Neuronal stem cell (in vitro differentiated cells): Measurements from ENCODE around the gene FAM161B.
"Not testable (repeated sequence)": the region's sequence is repeated elsewhere in the genome, so short reads cannot be mapped to it uniquely, and the experiment has no call there.

Experiments
- DNase-seq: peaks from one replicate; pipeline ENCODE4 v3.0.0-alpha.2; 2013; ENCODE audit warnings: low spot score
- H2AFZ ChIP-seq: one replicate; pipeline ENCODE4 v1.6.1; 2013; ENCODE audit warnings: mild to moderate bottlenecking, low read length, inconsistent platforms
- H2AK5ac ChIP-seq: 2 replicates; pipeline ENCODE4 v1.6.1; 2013; ENCODE audit warnings: low read depth, mild to moderate bottlenecking, inconsistent platforms, low read length, moderate library complexity, mixed read lengths
- H2BK120ac ChIP-seq: 2 replicates; pipeline ENCODE4 v1.6.1; 2013; ENCODE audit warnings: low read depth, mild to moderate bottlenecking, inconsistent platforms, low read length, moderate library complexity, mixed read lengths
- H2BK12ac ChIP-seq: one replicate; pipeline ENCODE4 v1.6.1; 2013; ENCODE audit warnings: low read length, inconsistent platforms
- H2BK15ac ChIP-seq: 2 replicates; pipeline ENCODE4 v1.6.1; 2013; ENCODE audit warnings: mild to moderate bottlenecking, low read length, inconsistent platforms, mixed read lengths
- H2BK5ac ChIP-seq: one replicate; pipeline ENCODE4 v1.6.1; 2013; ENCODE audit warnings: inconsistent platforms, mild to moderate bottlenecking, low read length, moderate library complexity
- H3K14ac ChIP-seq: one replicate; pipeline ENCODE4 v1.6.1; 2013; ENCODE audit warnings: low read length, inconsistent platforms
- H3K18ac ChIP-seq: 2 replicates; pipeline ENCODE4 v1.6.1; 2013; ENCODE audit warnings: low read length, inconsistent platforms
- H3K23ac ChIP-seq: 2 replicates; pipeline ENCODE4 v1.6.1; 2013; ENCODE audit warnings: low read depth, mild to moderate bottlenecking, mixed read lengths, low read length, inconsistent platforms; ENCODE audit not compliant: poor library complexity
- H3K27ac ChIP-seq: replicated peaks from 3 replicates; pipeline ENCODE4 v1.5.1; 2013; ENCODE audit warnings: low read length, inconsistent platforms
- H3K27me3 ChIP-seq, 3 experiments: 2 replicates each; pipeline ENCODE4 v1.6.1; 2013; ENCODE audit warnings: low read length in 3 of 3, mild to moderate bottlenecking in 2 of 3, inconsistent platforms in 1 of 3, low read depth in 1 of 3, mixed read lengths in 1 of 3, moderate library complexity in 1 of 3; ENCODE audit not compliant: control insufficient read depth in 3 of 3, insufficient read depth in 3 of 3
- H3K36me3 ChIP-seq, 2 donors: replicated peaks in 1 of 2; 2 replicates each; pipeline ENCODE4 v1.6.1; 2013; ENCODE audit warnings: low read length in 2 of 2; ENCODE audit not compliant: control insufficient read depth in 2 of 2, insufficient read depth in 2 of 2
- H3K4ac ChIP-seq: 2 replicates; pipeline ENCODE4 v1.6.1; 2013; ENCODE audit warnings: inconsistent platforms, mild to moderate bottlenecking, low read length, moderate library complexity
- H3K4me1 ChIP-seq, 2 donors: 1 replicate in 1 of 2; 2 replicates in 1 of 2; pipeline ENCODE4 v1.6.1; 2013; ENCODE audit warnings: low read length in 2 of 2, low read depth in 1 of 2; ENCODE audit not compliant: control insufficient read depth in 2 of 2, insufficient read depth in 1 of 2
- H3K4me2 ChIP-seq: one replicate; pipeline ENCODE4 v1.6.1; 2013; ENCODE audit warnings: mild to moderate bottlenecking, low read length, inconsistent platforms; ENCODE audit not compliant: insufficient read depth, poor library complexity, severe bottlenecking
- H3K4me3 ChIP-seq, 2 donors: 2 replicates each; pipeline ENCODE4 v1.5.1; 2013; ENCODE audit warnings: low read length in 2 of 2, mild to moderate bottlenecking in 2 of 2, inconsistent platforms in 1 of 2, moderate library complexity in 1 of 2
- H3K79me1 ChIP-seq: one replicate; pipeline ENCODE4 v1.6.1; 2013; ENCODE audit warnings: low read depth, mild to moderate bottlenecking, inconsistent platforms, low read length, moderate library complexity
- H3K9ac ChIP-seq: one replicate; pipeline ENCODE4 v1.6.1; 2013; ENCODE audit warnings: mild to moderate bottlenecking, low read depth, low read length, inconsistent platforms; ENCODE audit not compliant: poor library complexity
- H3K9me3 ChIP-seq, 2 donors: replicated peaks in 1 of 2; 2 replicates each; pipeline versions ENCODE3 to v1.6.1; 2013; ENCODE audit warnings: low read length in 2 of 2, mild to moderate bottlenecking in 2 of 2, inconsistent platforms in 1 of 2, low read depth in 1 of 2, mixed read lengths in 1 of 2, moderate library complexity in 1 of 2; ENCODE audit not compliant: control insufficient read depth in 2 of 2, insufficient read depth in 1 of 2
- H4K8ac ChIP-seq: one replicate; pipeline ENCODE4 v1.6.1; 2013; ENCODE audit warnings: low read depth, mild to moderate bottlenecking, inconsistent platforms, low read length, moderate library complexity
- H4K91ac ChIP-seq: one replicate; pipeline ENCODE4 v1.6.1; 2013; ENCODE audit warnings: low read length, low read depth, mild to moderate bottlenecking, inconsistent platforms; ENCODE audit not compliant: poor library complexity
- WGBS, 2 donors: extraction: QIAGEN DNeasy Blood & Tissue Kit; methylation state at CpG; one replicate each; pipeline ENCODE4 v1.1.7; 2013; ENCODE audit warnings: missing lambda C conversion rate in 2 of 2, mixed read lengths in 1 of 2; ENCODE audit not compliant: insufficient read length in 2 of 2, insufficient replicate concordance in 1 of 2; ENCODE audit errors: extremely low coverage in 2 of 2; 5-methylcytosine and 5-hydroxymethylcytosine counted together

FAM161B gene

GRCh38 chr14:73991092-73991491 is 41.2 kb upstream of the FAM161B start:
- no peak overlapping the region for H3K14ac ChIP-seq
- H3K18ac ChIP-seq = no peak overlapping the region
- H3K27ac ChIP-seq = no peak overlapping the region
- H2AK5ac ChIP-seq = no peak overlapping the region
- peaks cover 2 to 24% of the 10 kb centered on the region in 2 donors for H3K36me3 ChIP-seq
- no peak overlapping the region for H3K4me2 ChIP-seq
- no peak overlapping the region for H4K8ac ChIP-seq
- no peak overlapping the region for H2BK5ac ChIP-seq
- WGBS, 2 donors = no CpG with 5 or more reads among the region's 4 CpGs
- H3K23ac ChIP-seq = no peak overlapping the region
- H3K79me1 ChIP-seq = no peaks in the 10 kb centered on the region
- no peak overlapping the region for H3K4me3 ChIP-seq
- no peak overlapping the region for H4K91ac ChIP-seq
- H3K9me3 ChIP-seq = no peaks in the 10 kb centered on the region
- H2AFZ ChIP-seq = no peak overlapping the region
- H2BK12ac ChIP-seq = no peak overlapping the region
- DNase-seq = no peak
- H3K27me3 ChIP-seq = no peaks in the 10 kb centered on the region
- H2BK120ac ChIP-seq = no peak overlapping the region
- H3K4me1 ChIP-seq = no peaks in the 10 kb centered on the region
- H2BK15ac ChIP-seq = no peak overlapping the region
- H3K4ac ChIP-seq = no peak overlapping the region
- H3K9ac ChIP-seq = no peak overlapping the region

- H2BK15ac ChIP-seq, H3K27me3 ChIP-seq, H2BK12ac ChIP-seq, H3K4me1 ChIP-seq, H2BK5ac ChIP-seq, DNase-seq, H3K27ac ChIP-seq, H3K9me3 ChIP-seq, H3K18ac ChIP-seq, H2BK120ac ChIP-seq, H3K9ac ChIP-seq, H2AK5ac ChIP-seq, H2AFZ ChIP-seq, H3K23ac ChIP-seq, H3K4me3 ChIP-seq, H3K4ac ChIP-seq, H4K91ac ChIP-seq, H3K14ac ChIP-seq, H4K8ac ChIP-seq, H3K79me1 ChIP-seq, H3K4me2 ChIP-seq: not testable (repeated sequence)
- peaks cover 4 to 22% of the 10 kb centered on the region in 2 donors for H3K36me3 ChIP-seq
- no CpG with 5 or more reads among the region's 7 CpGs for WGBS, 2 donors
Measured at GRCh38 chr14:73988656-73989055, 38.8 kb upstream of the FAM161B start.

- no peak overlapping the region for H3K9ac ChIP-seq
- no peak for DNase-seq
Measured at GRCh38 chr14:73988065-73988464, 38.2 kb upstream of the FAM161B start.

GRCh38 chr14:73977896-73978295 is 28.0 kb upstream of the FAM161B start:
- H3K27me3 ChIP-seq = no peaks in the 10 kb centered on the region
- no peak overlapping the region for H3K14ac ChIP-seq
- no peaks in the 10 kb centered on the region for H3K79me1 ChIP-seq
- no peak overlapping the region for H3K4me3 ChIP-seq
- no CpG with 5 or more reads among the region's 4 CpGs for WGBS, 2 donors
- H2BK15ac ChIP-seq = no peak overlapping the region
- H3K36me3 ChIP-seq = peaks cover 4 to 26% of the 10 kb centered on the region in 2 donors
- no peak overlapping the region for H3K4ac ChIP-seq
- H3K9me3 ChIP-seq = no peaks in the 10 kb centered on the region
- no peak overlapping the region for H3K18ac ChIP-seq
- no peak for DNase-seq
- H2AFZ ChIP-seq = no peak overlapping the region
- no peak overlapping the region for H2BK5ac ChIP-seq
- no peak overlapping the region for H2BK12ac ChIP-seq
- H3K27ac ChIP-seq = no peak overlapping the region
- H4K8ac ChIP-seq = no peak overlapping the region
- no peak overlapping the region for H2AK5ac ChIP-seq
- H2BK120ac ChIP-seq = no peak overlapping the region
- no peak overlapping the region for H3K4me2 ChIP-seq
- no peak overlapping the region for H4K91ac ChIP-seq
- H3K23ac ChIP-seq = no peak overlapping the region
- H3K4me1 ChIP-seq = no peaks in the 10 kb centered on the region
- no peak overlapping the region for H3K9ac ChIP-seq

More at GRCh38 chr14:73988065-73988464, 38.2 kb upstream of the FAM161B start:
- H3K4me2 ChIP-seq = no peak overlapping the region
- H3K4me1 ChIP-seq = no peaks in the 10 kb centered on the region
- no peak overlapping the region for H4K91ac ChIP-seq
- no peak overlapping the region for H2BK5ac ChIP-seq
- H3K79me1 ChIP-seq = no peaks in the 10 kb centered on the region
- H2AFZ ChIP-seq = no peak overlapping the region
- WGBS, 2 donors = no CpG with 5 or more reads among the region's 3 CpGs
- H3K4ac ChIP-seq = no peak overlapping the region
- H3K4me3 ChIP-seq = no peak overlapping the region
- no peak overlapping the region for H2AK5ac ChIP-seq
- H3K14ac ChIP-seq = no peak overlapping the region
- no peak overlapping the region for H4K8ac ChIP-seq
- H2BK15ac ChIP-seq = no peak overlapping the region
- no peak overlapping the region for H3K18ac ChIP-seq
- no peaks in the 10 kb centered on the region for H3K9me3 ChIP-seq
- peaks cover 4 to 22% of the 10 kb centered on the region in 2 donors for H3K36me3 ChIP-seq
- H2BK12ac ChIP-seq = no peak overlapping the region
- H3K27ac ChIP-seq = no peak overlapping the region
- H3K23ac ChIP-seq = no peak overlapping the region
- H2BK120ac ChIP-seq = no peak overlapping the region
- H3K27me3 ChIP-seq = no peaks in the 10 kb centered on the region
